Measurements from ENCODE around the gene FAM83G.
"Not testable (repeated sequence)": the region's sequence is repeated elsewhere in the genome, so short reads cannot be mapped to it uniquely, and the experiment has no call there.

Gene FAM83G

GRCh38 chr17:18965530-18966236, 38.9 kb downstream of the FAM83G start:
- no peak for DNase-seq

- no peak for DNase-seq
Observed at GRCh38 chr17:18964550-18964949, 40.0 kb downstream of the FAM83G start.

GRCh38 chr17:18964018-18964351, 40.6 kb downstream of the FAM83G start:
- no peak for DNase-seq

- DNase-seq: no peak
Observed at GRCh38 chr17:18963126-18964017, 41.2 kb downstream of the FAM83G start.

GRCh38 chr17:18962494-18962815, 42.1 kb downstream of the FAM83G start:
- DNase-seq: no peak

GRCh38 chr17:18961634-18962493, 42.7 kb downstream of the FAM83G start:
- DNase-seq: peak; percentile 23 to 37

- DNase-seq: peak; percentile 89 to 92
Observed at GRCh38 chr17:18960803-18961511, 43.6 kb downstream of the FAM83G start.

- no peak for DNase-seq
Observed at GRCh38 chr17:18960241-18960665, 44.3 kb downstream of the FAM83G start.

GRCh38 chr17:18959845-18960240, 44.7 kb downstream of the FAM83G start:
- no peak for DNase-seq

- DNase-seq: no peak
Observed at GRCh38 chr17:18959071-18959844, 45.3 kb downstream of the FAM83G start.

- no peak for DNase-seq
Observed at GRCh38 chr17:18958611-18959010, 46.0 kb downstream of the FAM83G start.

- no peak for DNase-seq
Observed at GRCh38 chr17:18957831-18958230, 46.7 kb downstream of the FAM83G start.

- no peak for DNase-seq
Observed at GRCh38 chr17:18956581-18956980, 48.0 kb downstream of the FAM83G start.

GRCh38 chr17:18956021-18956420, 48.5 kb downstream of the FAM83G start:
- not testable (repeated sequence) for DNase-seq

GRCh38 chr17:18955009-18955408, 49.6 kb downstream of the FAM83G start:
- no peak for DNase-seq

- DNase-seq: no peak
Observed at GRCh38 chr17:18954321-18954720, 50.2 kb downstream of the FAM83G start.

GRCh38 chr17:18953231-18953728, 51.3 kb downstream of the FAM83G start:
- DNase-seq: no peak

- DNase-seq: no peak
Observed at GRCh38 chr17:18951941-18952842, 52.4 kb downstream of the FAM83G start, which contains the start of gene SLC5A10. Gene SLC5A10, plus strand, starts transcription at chr17:18952165. Its CDS starts 41 bp downstream, at chr17:18952206.

GRCh38 chr17:18950944-18951905, 53.3 kb downstream of the FAM83G start:
- DNase-seq: no peak

Data from activated CD4-positive, alpha-beta T cell treated with anti-CD3 and anti-CD28 coated beads, Interleukin-2, amount 50 U/mL, for 48 hours (primary cell).